ENCODE measurements around the gene HLA-DRB1. TPM values are rescaled to one million over a fixed set of nuclear protein-coding genes. Genes with fewer than 3 reads are reported as not detected.

HLA-DRB1 gene
- total RNA-seq, 2 experiments from 2014 or later, result 111 to 132 TPM

DNA sequence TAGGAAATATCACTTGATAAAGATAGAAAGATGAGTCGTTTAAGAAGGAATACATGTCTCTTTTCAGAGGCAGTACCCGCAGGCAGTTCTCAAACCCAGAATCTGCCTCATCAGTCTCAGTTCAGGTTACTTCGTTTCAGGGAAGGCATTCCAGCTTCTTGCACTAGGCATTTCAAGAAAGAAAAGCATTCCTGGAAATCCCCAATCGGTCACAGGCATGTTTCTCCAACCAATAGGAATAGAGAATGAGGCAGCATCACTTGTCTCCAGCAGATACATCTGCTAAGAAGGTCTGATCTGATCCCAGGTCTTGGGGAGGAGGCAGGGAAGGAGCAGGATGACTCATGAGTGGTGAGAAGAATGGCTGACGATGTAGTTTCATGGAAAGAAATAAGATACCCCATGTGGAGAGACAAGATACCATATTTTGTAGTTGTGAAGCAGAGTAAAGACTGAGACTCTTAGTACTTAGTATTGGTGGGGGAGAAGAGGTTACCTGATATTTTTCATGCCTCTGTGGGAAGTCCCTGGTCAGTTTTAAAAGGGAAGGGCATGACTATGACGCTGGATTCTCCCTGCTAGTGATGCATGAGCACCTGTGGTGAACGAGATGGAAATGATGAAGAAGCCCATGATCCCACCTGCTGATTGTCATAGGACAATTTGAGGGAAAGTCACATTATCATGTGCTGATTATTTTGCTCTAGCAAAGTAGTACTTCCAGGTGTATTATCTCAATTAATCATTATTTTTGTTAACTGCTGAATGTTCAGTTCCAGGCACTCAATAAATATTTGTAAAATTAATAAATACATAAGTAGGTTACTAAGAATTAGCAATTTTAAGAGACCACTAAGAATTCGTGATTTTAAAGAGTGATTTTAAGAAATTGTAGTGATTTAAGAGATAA, 20.3 kb upstream of the HLA-DRB1 start:
- Histone ChIP-seq H3K9me2 (ENCODE audit: insufficient read depth, low read length) (no peaks in the 10 kb centered on the region), H3K4me2 (ENCODE audit: low read length) (peak overlapping the region; percentile 80)
- TSS peak; percentile 99 for BruUV-seq (replicated peaks)

DNA sequence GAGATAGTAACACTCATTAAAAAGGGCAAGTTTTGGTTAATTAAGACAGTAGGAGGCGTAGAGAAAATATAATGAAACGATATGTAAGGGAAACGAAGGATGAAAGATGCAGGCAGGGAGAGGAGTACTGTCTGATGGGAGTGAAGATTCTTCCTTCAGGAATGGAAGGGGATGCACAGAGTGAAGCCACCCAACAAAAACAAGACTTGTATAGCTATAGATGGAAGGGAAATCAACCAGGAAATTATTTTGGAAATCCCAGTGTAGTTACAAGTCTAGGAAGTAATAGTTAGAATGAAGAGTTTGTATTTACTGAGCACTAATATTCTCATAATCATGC, 19.7 kb upstream of the HLA-DRB1 start:
- peak overlapping the region; percentile 80 for H3K4me2 ChIP-seq (ENCODE audit: low read length)
- CTCF ChIA-PET (ENCODE audit: unreplicated experiment), result no interaction called here
- BruUV-seq (replicated peaks), result TSS peak; percentile 100
- intact Hi-C loops (cut with micrococcal nuclease; ENCODE audit: unreplicated experiment), result no loop called here
- DNase-seq (ENCODE audit: low spot score), result no peak
- no peaks in the 10 kb centered on the region for H3K9me3 ChIP-seq (ENCODE audit: low read length)
- TF ChIP-seq EZH2phosphoT487 (IDR thresholded peaks at IDR 0.05; ENCODE audit: borderline replicate concordance, low read depth, low read length) (no peak), CTCF (conservative IDR thresholded peaks at IDR 0.05; ENCODE audit: low read length) (no peak)
- no peaks in the 10 kb centered on the region for H4K20me1 ChIP-seq (ENCODE audit: insufficient read depth, low read length)
- POLR2A ChIA-PET, result interaction anchor here (1.1 kb wide), 1 partner anchor 12 kb away, joined by 5 read pairs; no protein-coding TSS in a partner anchor
- H2AFZ ChIP-seq (ENCODE audit: low read length), result peak overlapping the region; percentile 94; the same call in 1 of the 2 replicates
- peak overlapping the region; percentile 45 for H3K4me3 ChIP-seq (ENCODE audit: low read depth, low read length, poor library complexity, severe bottlenecking)
- H3K36me3 ChIP-seq (ENCODE audit: insufficient read depth, low read length), result no peaks in the 10 kb centered on the region
- peaks cover 24% of the 10 kb centered on the region for H3K4me1 ChIP-seq (ENCODE audit: insufficient read depth, low read length, poor library complexity, severe bottlenecking)
- no peaks in the 10 kb centered on the region for H3K9me2 ChIP-seq (ENCODE audit: insufficient read depth, low read length)
- H3K79me2 ChIP-seq (ENCODE audit: insufficient read depth, low read depth, low read length), result no peaks in the 10 kb centered on the region
- peak overlapping the region; percentile 88 for H3K27ac ChIP-seq (ENCODE audit: low read depth, low read length, poor library complexity, severe bottlenecking)

More for the DNA sequence above, 20.3 kb upstream of the HLA-DRB1 start:
- peak overlapping the region; percentile 94 for H2AFZ ChIP-seq (ENCODE audit: low read length)
- no peaks in the 10 kb centered on the region for H4K20me1 ChIP-seq (ENCODE audit: insufficient read depth, low read length)
- no peaks in the 10 kb centered on the region for H3K79me2 ChIP-seq (ENCODE audit: insufficient read depth, low read depth, low read length)
- H3K27ac ChIP-seq (ENCODE audit: low read depth, low read length, poor library complexity, severe bottlenecking), result peak overlapping the region; percentile 88
- intact Hi-C loops (cut with micrococcal nuclease; ENCODE audit: unreplicated experiment), result no loop called here
- DNase-seq (ENCODE audit: low spot score), result peak; percentile 94
- H3K4me3 ChIP-seq (ENCODE audit: low read depth, low read length, poor library complexity, severe bottlenecking), result peak overlapping the region; percentile 59
- no peak for TF ChIP-seq CTCF (conservative IDR thresholded peaks at IDR 0.05; ENCODE audit: low read length)
- TF ChIP-seq EZH2phosphoT487 (IDR thresholded peaks at IDR 0.05; ENCODE audit: borderline replicate concordance, low read depth, low read length), result no peak
- H3K36me3 ChIP-seq (ENCODE audit: insufficient read depth, low read length), result no peaks in the 10 kb centered on the region
- H3K4me1 ChIP-seq (ENCODE audit: insufficient read depth, low read length, poor library complexity, severe bottlenecking), result peaks cover 19% of the 10 kb centered on the region
- H3K9me3 ChIP-seq (ENCODE audit: low read length), result no peaks in the 10 kb centered on the region
- ChIA-PET POLR2A (interaction anchor here (0.6 to 1.3 kb wide), 4 partner anchors 10 to 46 kb away, joined by 3 to 6 read pairs (median 4); no protein-coding TSS in a partner anchor), CTCF (ENCODE audit: unreplicated experiment) (no interaction called here)

GRCh38 chr6:32608362-32608761, 18.7 kb upstream of the HLA-DRB1 start:
- Histone ChIP-seq H3K4me3 (ENCODE audit: low read depth, low read length, poor library complexity, severe bottlenecking) (no peak overlapping the region), H3K4me2 (ENCODE audit: low read length) (no peak overlapping the region), H3K27ac (ENCODE audit: low read depth, low read length, poor library complexity, severe bottlenecking) (no peak overlapping the region), H3K79me2 (ENCODE audit: insufficient read depth, low read depth, low read length) (no peaks in the 10 kb centered on the region), H3K36me3 (ENCODE audit: insufficient read depth, low read length) (no peaks in the 10 kb centered on the region), H3K4me1 (ENCODE audit: insufficient read depth, low read length, poor library complexity, severe bottlenecking) (peaks cover 29% of the 10 kb centered on the region), H4K20me1 (ENCODE audit: insufficient read depth, low read length) (no peaks in the 10 kb centered on the region), H3K9me2 (ENCODE audit: insufficient read depth, low read length) (no peaks in the 10 kb centered on the region), H3K9me3 (ENCODE audit: low read length) (no peaks in the 10 kb centered on the region), H2AFZ (ENCODE audit: low read length) (no peak overlapping the region)
- TF ChIP-seq EZH2phosphoT487 (IDR thresholded peaks at IDR 0.05; ENCODE audit: borderline replicate concordance, low read depth, low read length) (no peak), CTCF (conservative IDR thresholded peaks at IDR 0.05; ENCODE audit: low read length) (no peak)
- ChIA-PET POLR2A (no interaction called here), CTCF (ENCODE audit: unreplicated experiment) (no interaction called here)
- intact Hi-C loops (cut with micrococcal nuclease; ENCODE audit: unreplicated experiment), result no loop called here
- DNase-seq (ENCODE audit: low spot score), result no peak
- BruUV-seq (replicated peaks), result no TSS peak
